Loucy (cell line): ENCODE results near the gene TMEM131.

ENCODE experiments used
- CTCF ChIP-seq: fragments of 200-600 bp; sonication (generic); conservative IDR thresholded peaks from 2 replicates; pipeline ENCODE4 v1.5.1; 2014; ENCODE audit warnings: mild to moderate bottlenecking, antibody characterized with exemption, low read length
- EZH2phosphoT487 ChIP-seq: fragments of 200-600 bp; IDR thresholded peaks from 2 replicates; pipeline ENCODE4 v1.6.1; 2018; ENCODE audit warnings: antibody characterized with exemption, mild to moderate bottlenecking, moderate library complexity, borderline replicate concordance

GRCh38 chr2:97911922-97912575, 83.7 kb downstream of the TMEM131 start:
- TF ChIP-seq CTCF, result no peak
- TF ChIP-seq EZH2phosphoT487, result no peak
